ENCODE data around the gene SLC35E2B.

Gene SLC35E2B

GRCh38 chr1:1623181-1623630 lies 69.4 kb downstream of the SLC35E2B start:
- no peaks in the 10 kb centered on the region for H3K36me3 ChIP-seq (ENCODE audit: insufficient read depth, low read length)
- H2AFZ ChIP-seq (ENCODE audit: low read length) = no peak overlapping the region
- no peak overlapping the region for H3K4me3 ChIP-seq (ENCODE audit: low read length, poor library complexity, severe bottlenecking)
- no peaks in the 10 kb centered on the region for H4K20me1 ChIP-seq (ENCODE audit: insufficient read depth, low read length, poor library complexity, severe bottlenecking)
- H3K79me2 ChIP-seq (ENCODE audit: insufficient read depth, low read length) = no peaks in the 10 kb centered on the region
- H3K9ac ChIP-seq (ENCODE audit: low read depth, low read length, poor library complexity, severe bottlenecking) = no peak overlapping the region
- H3K27me3 ChIP-seq (ENCODE audit: insufficient read depth, low read length, poor library complexity, severe bottlenecking) = no peaks in the 10 kb centered on the region
- no peaks in the 10 kb centered on the region for H3K9me2 ChIP-seq (replicated peaks; ENCODE audit: low read depth, low read length)
- TF ChIP-seq EZH2phosphoT487 (IDR thresholded peaks at IDR 0.05; ENCODE audit: borderline replicate concordance) = no peak
- no peak for TF ChIP-seq CTCF (conservative IDR thresholded peaks at IDR 0.05; ENCODE audit: low read length)
- no peaks in the 10 kb centered on the region for H3K4me1 ChIP-seq (ENCODE audit: insufficient read depth, low read length, poor library complexity, severe bottlenecking)
- H3K4me2 ChIP-seq (ENCODE audit: low read depth, low read length, poor library complexity, severe bottlenecking) = no peak overlapping the region
- no peaks in the 10 kb centered on the region for H3K9me3 ChIP-seq (ENCODE audit: insufficient read depth, low read depth, low read length)
- H3F3A ChIP-seq (ENCODE audit: low read depth) = no peaks in the 10 kb centered on the region

- Histone ChIP-seq H3K4me1 (ENCODE audit: insufficient read depth, low read length, poor library complexity, severe bottlenecking) (no peaks in the 10 kb centered on the region), H4K20me1 (ENCODE audit: insufficient read depth, low read length, poor library complexity, severe bottlenecking) (no peaks in the 10 kb centered on the region), H3K4me3 (ENCODE audit: low read length, poor library complexity, severe bottlenecking) (no peak overlapping the region), H3K9me3 (ENCODE audit: insufficient read depth, low read depth, low read length) (no peaks in the 10 kb centered on the region), H3F3A (ENCODE audit: low read depth) (no peaks in the 10 kb centered on the region), H3K9ac (ENCODE audit: low read depth, low read length, poor library complexity, severe bottlenecking) (no peak overlapping the region), H3K27me3 (ENCODE audit: insufficient read depth, low read length, poor library complexity, severe bottlenecking) (no peaks in the 10 kb centered on the region), H3K36me3 (ENCODE audit: insufficient read depth, low read length) (no peaks in the 10 kb centered on the region), H3K9me2 (replicated peaks; ENCODE audit: low read depth, low read length) (no peaks in the 10 kb centered on the region), H3K79me2 (ENCODE audit: insufficient read depth, low read length) (no peaks in the 10 kb centered on the region; the same call in 1 of the 2 replicates), H3K4me2 (ENCODE audit: low read depth, low read length, poor library complexity, severe bottlenecking) (no peak overlapping the region), H2AFZ (ENCODE audit: low read length) (no peak overlapping the region)
- TF ChIP-seq CTCF (conservative IDR thresholded peaks at IDR 0.05; ENCODE audit: low read length) (no peak), EZH2phosphoT487 (IDR thresholded peaks at IDR 0.05; ENCODE audit: borderline replicate concordance) (no peak)
These were observed 69.9 kb downstream of the SLC35E2B start for GRCh38 chr1:1622788-1623094.

- H3K4me1 ChIP-seq (ENCODE audit: insufficient read depth, low read length, poor library complexity, severe bottlenecking) = peaks cover 5% of the 10 kb centered on the region
- no peaks in the 10 kb centered on the region for H3F3A ChIP-seq (ENCODE audit: low read depth)
- H3K4me2 ChIP-seq (ENCODE audit: low read depth, low read length, poor library complexity, severe bottlenecking) = no peak overlapping the region
- peaks cover 2% of the 10 kb centered on the region; the same call in 1 of the 2 replicates for H3K79me2 ChIP-seq (ENCODE audit: insufficient read depth, low read length)
- no peak overlapping the region for H3K4me3 ChIP-seq (ENCODE audit: low read length, poor library complexity, severe bottlenecking)
- H4K20me1 ChIP-seq (ENCODE audit: insufficient read depth, low read length, poor library complexity, severe bottlenecking) = no peaks in the 10 kb centered on the region
- H3K9me3 ChIP-seq (ENCODE audit: insufficient read depth, low read depth, low read length) = no peaks in the 10 kb centered on the region
- H3K36me3 ChIP-seq (ENCODE audit: insufficient read depth, low read length) = no peaks in the 10 kb centered on the region
- TF ChIP-seq EZH2phosphoT487 (IDR thresholded peaks at IDR 0.05; ENCODE audit: borderline replicate concordance) (no peak), CTCF (conservative IDR thresholded peaks at IDR 0.05; ENCODE audit: low read length) (no peak)
- no peaks in the 10 kb centered on the region for H3K27me3 ChIP-seq (ENCODE audit: insufficient read depth, low read length, poor library complexity, severe bottlenecking)
- H3K9me2 ChIP-seq (replicated peaks; ENCODE audit: low read depth, low read length) = no peaks in the 10 kb centered on the region
- H3K9ac ChIP-seq (ENCODE audit: low read depth, low read length, poor library complexity, severe bottlenecking) = no peak overlapping the region
- H2AFZ ChIP-seq (ENCODE audit: low read length) = no peak overlapping the region
These were observed 70.4 kb downstream of the SLC35E2B start for GRCh38 chr1:1622010-1622787.
